ENCODE measurements around the gene CISH.

CISH gene

GRCh38 chr3:50592568-50592967 lies 19.0 kb downstream of the CISH start:
- peak; percentile 73 for DNase-seq

GRCh38 chr3:50591196-50591741 lies 20.3 kb downstream of the CISH start:
- DNase-seq: peak; percentile 46

DNA sequence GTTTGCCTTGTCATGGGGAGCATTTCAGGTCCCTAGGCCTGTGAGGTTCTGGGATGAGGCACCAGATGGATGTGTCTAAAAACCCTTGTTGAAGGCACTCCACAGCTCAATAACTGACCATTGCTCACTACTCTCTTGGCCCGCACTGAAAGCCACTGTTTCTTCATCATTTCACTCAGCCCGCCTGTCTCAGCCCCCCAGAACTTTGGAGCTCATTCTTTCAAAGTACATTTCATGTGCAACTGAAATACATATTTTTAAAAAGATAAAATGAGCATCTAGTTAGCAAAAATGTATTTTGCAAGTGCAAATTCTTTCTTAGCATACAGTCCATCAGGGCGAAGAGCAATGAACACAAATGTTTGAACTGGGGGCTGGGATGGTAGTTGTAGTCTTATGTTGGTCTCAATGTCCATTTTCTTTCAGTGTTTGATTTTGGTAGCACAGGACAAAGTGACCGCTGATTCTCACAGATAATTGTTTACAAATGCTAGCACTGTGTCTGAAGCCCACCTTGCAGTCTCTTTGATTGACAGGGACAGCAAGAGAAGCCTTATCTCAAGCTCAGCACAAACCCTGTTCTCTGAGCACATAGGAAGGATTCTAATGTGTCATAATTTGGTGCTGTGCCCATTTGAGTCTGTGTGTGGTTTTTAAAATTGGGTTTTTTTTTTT lies 22.7 kb downstream of the CISH start:
- DNase-seq: no peak

GRCh38 chr3:50587806-50588758 lies 23.5 kb downstream of the CISH start:
- peak; percentile 32 for DNase-seq

DNA sequence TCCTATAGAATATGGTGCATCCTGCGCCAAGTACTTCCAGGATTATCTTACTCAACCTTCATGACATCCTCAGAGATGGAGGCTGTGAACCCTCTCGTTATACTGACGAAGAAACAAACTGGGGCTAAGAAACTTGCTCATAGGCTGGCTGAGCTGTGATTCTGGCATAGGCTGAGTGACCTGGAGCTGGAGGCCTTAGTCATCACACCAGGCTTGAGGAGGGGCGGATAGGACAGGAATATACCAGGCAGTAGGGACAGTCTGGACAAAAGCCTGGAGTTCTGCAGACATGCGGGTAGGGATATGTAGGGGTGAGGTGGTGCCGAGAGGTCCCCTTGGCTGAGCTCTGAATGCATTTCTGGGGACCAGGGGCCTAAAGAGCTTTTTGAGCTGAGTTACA lies 24.2 kb downstream of the CISH start:
- DNase-seq: no peak

- DNase-seq: no peak
Measured at GRCh38 chr3:50586763-50587070, 24.9 kb downstream of the CISH start.

- DNase-seq: no peak
Measured at GRCh38 chr3:50585919-50586762, 25.4 kb downstream of the CISH start.

- peak; percentile 28 for DNase-seq
Measured at GRCh38 chr3:50584391-50584790, 27.2 kb downstream of the CISH start.

DNA sequence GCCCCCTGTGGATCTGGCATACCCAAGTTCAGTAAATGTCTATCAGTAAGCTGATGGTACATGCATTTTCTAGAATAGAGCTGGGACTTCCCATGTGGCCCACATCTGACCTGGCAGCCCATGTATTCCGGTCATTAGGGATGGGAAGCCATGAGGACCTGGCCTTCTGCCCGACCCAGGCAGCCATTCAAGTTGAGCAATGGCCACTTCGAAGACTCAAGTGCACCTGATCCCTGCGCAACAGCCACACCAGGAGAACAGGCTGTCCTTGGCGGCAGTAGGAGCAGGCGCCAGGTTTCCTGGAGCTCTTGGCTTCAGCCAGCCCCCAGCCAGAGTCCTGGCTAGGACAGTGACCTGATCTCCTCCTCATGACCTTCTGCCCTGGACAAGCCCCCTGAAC lies 27.7 kb downstream of the CISH start:
- no peak for DNase-seq

DNA sequence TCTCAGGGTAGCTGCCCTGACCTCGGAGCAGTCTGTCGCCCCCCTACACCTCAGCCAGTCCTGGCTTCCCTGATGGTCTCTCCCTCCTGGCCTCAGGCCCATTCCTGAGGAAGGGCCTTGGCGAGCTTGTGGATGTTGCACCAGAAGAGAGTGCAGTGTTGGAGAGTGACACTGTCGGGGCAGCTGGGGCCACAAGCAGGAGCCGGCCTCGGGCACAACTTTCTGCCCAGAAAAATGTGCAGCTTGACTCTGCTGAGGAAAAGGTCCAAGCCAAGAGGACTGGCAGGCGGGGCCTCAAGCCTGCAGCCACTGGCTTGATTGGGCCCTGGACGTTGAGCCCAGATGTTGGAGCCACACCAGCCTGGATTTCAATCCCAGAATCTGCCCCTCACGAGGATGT lies 29.5 kb downstream of the CISH start:
- no peak for DNase-seq

DNA sequence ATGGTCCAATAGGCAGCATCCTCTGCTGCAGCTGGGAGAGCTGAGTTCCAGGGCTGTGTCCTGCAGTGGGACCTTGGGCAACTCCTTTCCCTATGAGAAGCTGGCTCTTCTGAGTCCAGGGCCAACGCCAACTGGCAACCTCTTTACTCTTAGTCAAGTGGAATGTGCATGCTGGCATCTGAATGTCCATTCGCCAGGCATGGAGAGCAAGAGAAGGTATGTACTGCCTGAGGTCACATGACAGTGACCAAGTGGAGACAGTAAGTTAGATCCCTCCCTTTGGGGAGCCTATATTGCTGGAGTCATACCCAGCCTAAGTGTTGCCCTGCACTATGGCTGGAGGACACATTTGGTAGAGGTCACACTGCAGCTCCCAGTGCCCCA lies 30.1 kb downstream of the CISH start:
- DNase-seq: no peak

DNA sequence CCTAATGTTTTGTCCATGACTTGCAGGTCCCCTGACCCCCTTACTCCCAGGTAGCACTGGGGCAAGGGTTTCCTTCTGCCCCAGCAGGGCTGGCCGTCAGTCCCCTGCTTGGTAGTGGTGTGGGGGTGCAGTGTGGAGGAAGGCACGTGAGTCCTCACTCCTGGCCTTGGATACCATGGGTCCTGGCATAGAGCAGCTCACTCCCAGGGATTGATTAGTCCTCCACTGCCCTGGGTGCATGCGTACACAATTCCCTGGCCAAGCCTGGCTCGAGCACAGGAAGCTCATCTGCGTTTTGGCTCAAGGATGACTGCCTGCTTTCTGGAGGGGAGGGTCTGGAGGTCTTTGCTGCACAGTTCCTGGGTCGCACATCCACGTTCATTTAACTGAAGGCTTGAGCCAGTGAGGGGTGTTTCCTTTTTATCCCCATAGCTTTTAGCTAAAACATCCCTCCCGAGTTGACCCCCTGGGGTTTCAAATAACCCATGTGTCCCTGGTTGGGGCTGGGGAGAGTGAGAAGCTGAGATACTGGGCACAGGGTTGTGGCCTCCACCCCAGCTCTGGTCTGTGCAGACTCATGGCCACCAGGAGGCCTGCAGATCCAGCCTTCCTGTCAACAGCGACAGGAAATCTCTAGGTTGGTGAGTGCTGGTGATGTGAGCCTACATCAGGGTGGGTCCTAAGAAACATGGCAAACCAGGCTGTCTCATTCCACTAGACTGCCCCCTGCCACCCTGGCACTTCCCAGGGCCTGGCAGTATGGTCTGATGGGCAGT lies 30.7 kb downstream of the CISH start:
- no peak for DNase-seq

DNA sequence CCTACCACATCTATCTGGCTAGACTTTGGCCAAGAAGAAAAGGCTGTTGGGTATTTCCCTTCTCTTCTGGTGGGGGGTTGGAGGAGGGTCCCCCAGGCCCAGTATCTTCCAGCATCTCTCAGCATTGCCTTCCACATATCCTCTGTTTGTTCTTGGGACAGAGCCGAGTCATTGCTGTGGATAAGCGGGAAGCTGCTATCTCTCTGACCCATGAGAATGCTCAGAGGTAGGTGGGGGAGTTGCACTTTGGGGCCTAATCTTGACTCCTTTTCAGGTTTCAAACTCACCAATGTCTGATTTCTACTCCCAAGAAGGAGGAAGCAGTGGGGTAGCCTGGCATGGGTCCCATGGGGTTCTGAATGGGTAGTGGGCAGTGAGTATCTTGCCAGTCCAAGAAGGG lies 34.2 kb downstream of the CISH start:
- DNase-seq: no peak

GRCh38 chr3:50575372-50575771 lies 36.2 kb downstream of the CISH start:
- peak; percentile 25 for DNase-seq

GRCh38 chr3:50574444-50574831 lies 37.1 kb downstream of the CISH start:
- no peak for DNase-seq

GRCh38 chr3:50573566-50574443 lies 37.8 kb downstream of the CISH start:
- DNase-seq: no peak

DNA sequence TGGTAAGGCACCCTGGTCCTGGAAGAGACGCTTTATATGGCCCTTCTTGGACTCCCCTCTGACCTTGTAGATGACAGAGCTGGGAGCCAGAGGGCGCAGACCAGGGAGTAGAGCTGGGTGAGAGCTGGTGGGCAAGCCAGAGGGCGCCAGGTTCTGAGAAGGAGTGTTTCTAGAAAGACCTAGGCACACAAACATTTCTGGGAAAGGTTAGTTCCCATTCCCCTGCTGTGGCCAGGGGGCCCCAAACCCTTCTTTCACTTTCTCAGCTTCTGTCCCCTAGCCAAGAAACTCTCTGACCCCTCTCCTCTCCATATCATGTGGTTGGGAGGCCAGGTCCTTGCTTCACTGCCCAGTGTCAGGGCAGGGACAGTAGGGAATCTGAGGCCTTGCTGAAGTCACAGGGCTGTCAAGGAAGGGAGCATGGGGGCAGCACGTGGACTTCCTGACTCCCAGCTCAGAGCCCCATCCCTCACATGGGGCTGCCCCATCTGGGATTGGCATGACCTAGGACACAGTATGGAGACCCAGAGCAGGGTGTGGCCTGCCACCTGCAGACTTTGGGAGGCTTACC lies 38.7 kb downstream of the CISH start:
- DNase-seq: peak; percentile 38

GRCh38 chr3:50572158-50572557 lies 39.4 kb downstream of the CISH start:
- peak; percentile 74 for DNase-seq

GRCh38 chr3:50571486-50571885 lies 40.1 kb downstream of the CISH start:
- no peak for DNase-seq

- DNase-seq: no peak
Measured at GRCh38 chr3:50570508-50571279, 40.9 kb downstream of the CISH start.
